OCI-LY1 (cell line): ENCODE measurements around the gene FUBP3.

ENCODE experiments used
- H2AFZ ChIP-seq: fragments of 200-600 bp; sonication (generic), shearing (Covaris generic); 2 replicates; pipeline ENCODE4 v1.6.0; 2014; ENCODE audit warnings: antibody characterized with exemption, mild to moderate bottlenecking, low read length
- H3F3A ChIP-seq: fragments of 200-600 bp; sonication (generic), shearing (Covaris generic); 2 replicates; pipeline ENCODE4 v1.6.0; 2014; ENCODE audit warnings: mild to moderate bottlenecking, antibody characterized with exemption, low read length, moderate library complexity; ENCODE audit not compliant: insufficient read depth
- H3K27ac ChIP-seq: fragments of 200-600 bp; sonication (generic); 2 replicates; pipeline ENCODE4 v1.5.1; 2014; ENCODE audit warnings: low read length, mixed run types, mild to moderate bottlenecking, low read depth; ENCODE audit not compliant: poor library complexity, severe bottlenecking
- H3K27me3 ChIP-seq: fragments of 200-600 bp; sonication (generic); 2 replicates; pipeline ENCODE4 v1.6.0; 2014; ENCODE audit warnings: antibody characterized with exemption, mild to moderate bottlenecking, low read length, moderate library complexity; ENCODE audit not compliant: insufficient read depth
- H3K36me3 ChIP-seq: fragments of 200-600 bp; sonication (generic); 2 replicates; pipeline ENCODE4 v1.6.1; 2014; ENCODE audit warnings: mild to moderate bottlenecking, antibody characterized with exemption, low read length, moderate library complexity, mixed read lengths; ENCODE audit not compliant: insufficient read depth
- H3K4me1 ChIP-seq: fragments of 200-600 bp; sonication (generic); 2 replicates; pipeline ENCODE4 v1.5.1; 2014; ENCODE audit warnings: mild to moderate bottlenecking, low read length, moderate library complexity; ENCODE audit not compliant: insufficient read depth, severe bottlenecking
- H3K4me2 ChIP-seq: fragments of 200-600 bp; sonication (generic), shearing (Covaris generic); 2 replicates; pipeline ENCODE4 v1.6.1; 2014; ENCODE audit warnings: low read length
- H3K4me3 ChIP-seq: fragments of 200-600 bp; sonication (generic); 2 replicates; pipeline ENCODE4 v1.5.1; 2014; ENCODE audit warnings: low read length, low read depth, mild to moderate bottlenecking, mixed read lengths; ENCODE audit not compliant: poor library complexity, severe bottlenecking
- H3K79me2 ChIP-seq: fragments of 200-600 bp; shearing (Covaris generic); 2 replicates; pipeline ENCODE4 v1.6.1; 2016; ENCODE audit warnings: mixed run types, low read length, mixed read lengths; ENCODE audit not compliant: insufficient read depth
- H3K9ac ChIP-seq: fragments of 200-600 bp; sonication (generic), shearing (Covaris generic); 2 replicates; pipeline ENCODE4 v1.6.1; 2014; ENCODE audit warnings: mild to moderate bottlenecking, low read length, mixed read lengths
- H3K9me2 ChIP-seq: fragments of 200-600 bp; sonication (generic), shearing (Covaris generic); 2 replicates; pipeline ENCODE4 v1.6.1; 2014; ENCODE audit warnings: low read depth, mild to moderate bottlenecking, low read length, mixed read lengths
- H3K9me3 ChIP-seq: fragments of 200-600 bp; shearing (Covaris generic); 2 replicates; pipeline ENCODE4 v1.6.1; 2014; ENCODE audit warnings: low read length, mixed read lengths
- H4K20me1 ChIP-seq: fragments of 200-600 bp; sonication (generic), shearing (Covaris generic); 2 replicates; pipeline ENCODE4 v1.6.0; 2016; ENCODE audit warnings: mild to moderate bottlenecking, low read length; ENCODE audit not compliant: insufficient read depth
- EZH2 ChIP-seq: fragments of 200-600 bp; sonication (generic), shearing (Covaris generic); IDR thresholded peaks from 2 replicates; pipeline ENCODE4 v1.8.0; 2017; ENCODE audit warnings: borderline replicate concordance, mixed run types, mild to moderate bottlenecking, antibody characterized with exemption, low read length, moderate library complexity, mixed read lengths
- TF ChIP-seq, protein P1 (sequence below): fragments of 200-600 bp; sonication (generic), shearing (Covaris generic); IDR thresholded peaks from 2 replicates; pipeline ENCODE4 v1.5.1; 2017; ENCODE audit warnings: mild to moderate bottlenecking, antibody characterized with exemption, low read length, moderate library complexity, mixed read lengths

The FUBP3 gene

DNA sequence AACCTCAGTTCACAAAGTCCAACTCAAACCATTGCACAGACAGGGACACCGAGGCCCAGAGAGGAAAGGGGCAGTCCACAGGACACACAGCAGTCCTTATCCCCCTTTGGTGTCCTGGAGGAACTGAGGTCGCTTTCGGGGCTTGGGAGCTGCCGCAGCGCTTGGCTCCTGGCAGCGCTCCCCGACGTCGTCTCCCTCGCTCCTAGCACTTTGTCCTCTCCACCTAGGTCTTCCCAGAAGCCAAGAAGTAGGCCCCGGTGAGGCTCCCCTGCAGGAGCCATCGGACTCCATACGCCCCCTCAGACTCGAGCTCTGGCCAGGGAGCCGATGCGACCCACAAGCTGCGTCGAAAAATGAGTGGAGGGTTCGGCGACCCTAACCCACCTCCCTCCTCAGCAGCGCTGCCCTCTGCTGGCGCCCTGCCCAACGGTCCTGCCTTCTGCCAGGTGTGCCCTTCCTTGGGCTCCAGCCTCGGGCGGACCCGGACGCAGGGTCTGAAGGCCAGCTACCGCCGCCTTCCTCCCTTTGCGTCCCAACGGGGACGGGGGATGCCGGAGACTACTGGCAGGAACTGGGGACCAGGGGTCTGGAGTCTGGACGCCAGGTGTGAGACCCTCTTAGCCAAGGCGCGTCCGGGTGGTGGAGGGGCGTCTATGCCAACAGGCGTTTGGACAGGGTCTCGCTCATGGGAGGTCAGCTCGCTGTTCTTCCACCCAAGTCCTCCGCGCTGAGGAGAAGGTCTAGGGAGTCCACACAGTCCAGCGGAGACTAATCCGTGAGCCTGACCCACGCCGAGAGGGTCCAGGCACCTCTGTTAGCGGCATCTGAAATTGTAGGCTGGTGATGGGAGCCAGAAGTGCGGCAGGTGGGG, 83.0 kb downstream of the FUBP3 start:
- Histone ChIP-seq H3K79me2 (no peaks in the 10 kb centered on the region), H3K9ac (no peak overlapping the region), H2AFZ (no peak overlapping the region), H3F3A (no peaks in the 10 kb centered on the region), H3K4me2 (no peak overlapping the region), H3K27me3 (no peaks in the 10 kb centered on the region), H3K36me3 (no peaks in the 10 kb centered on the region), H4K20me1 (no peaks in the 10 kb centered on the region), H3K9me3 (no peaks in the 10 kb centered on the region), H3K4me1 (no peaks in the 10 kb centered on the region), H3K4me3 (no peak overlapping the region), H3K9me2 (no peaks in the 10 kb centered on the region), H3K27ac (no peak overlapping the region)
- TF ChIP-seq EZH2: no peak
- TF ChIP-seq, protein P1, sequence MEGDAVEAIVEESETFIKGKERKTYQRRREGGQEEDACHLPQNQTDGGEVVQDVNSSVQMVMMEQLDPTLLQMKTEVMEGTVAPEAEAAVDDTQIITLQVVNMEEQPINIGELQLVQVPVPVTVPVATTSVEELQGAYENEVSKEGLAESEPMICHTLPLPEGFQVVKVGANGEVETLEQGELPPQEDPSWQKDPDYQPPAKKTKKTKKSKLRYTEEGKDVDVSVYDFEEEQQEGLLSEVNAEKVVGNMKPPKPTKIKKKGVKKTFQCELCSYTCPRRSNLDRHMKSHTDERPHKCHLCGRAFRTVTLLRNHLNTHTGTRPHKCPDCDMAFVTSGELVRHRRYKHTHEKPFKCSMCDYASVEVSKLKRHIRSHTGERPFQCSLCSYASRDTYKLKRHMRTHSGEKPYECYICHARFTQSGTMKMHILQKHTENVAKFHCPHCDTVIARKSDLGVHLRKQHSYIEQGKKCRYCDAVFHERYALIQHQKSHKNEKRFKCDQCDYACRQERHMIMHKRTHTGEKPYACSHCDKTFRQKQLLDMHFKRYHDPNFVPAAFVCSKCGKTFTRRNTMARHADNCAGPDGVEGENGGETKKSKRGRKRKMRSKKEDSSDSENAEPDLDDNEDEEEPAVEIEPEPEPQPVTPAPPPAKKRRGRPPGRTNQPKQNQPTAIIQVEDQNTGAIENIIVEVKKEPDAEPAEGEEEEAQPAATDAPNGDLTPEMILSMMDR: no peak; the same call in 1 of the 2 replicates

DNA sequence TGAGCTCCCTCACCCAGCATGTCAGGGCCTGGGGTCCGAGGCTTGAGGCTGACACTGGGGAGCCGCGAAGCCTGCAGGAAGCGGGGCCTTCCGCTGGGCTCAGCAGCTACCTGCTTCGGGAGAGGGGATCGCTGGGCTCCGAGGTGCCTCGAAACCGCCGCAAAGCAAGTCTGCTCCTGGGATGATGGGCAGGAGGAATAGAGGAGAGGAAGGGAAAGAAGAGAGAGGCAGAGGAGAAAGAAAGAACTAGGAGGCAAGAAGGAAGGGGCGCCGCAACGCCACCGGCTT, 83.5 kb downstream of the FUBP3 start:
- Histone ChIP-seq H3K36me3 (no peaks in the 10 kb centered on the region), H3K27me3 (no peaks in the 10 kb centered on the region), H3K4me1 (no peaks in the 10 kb centered on the region), H3K27ac (no peak overlapping the region), H3K4me2 (no peak overlapping the region), H3K79me2 (no peaks in the 10 kb centered on the region), H2AFZ (no peak overlapping the region), H3K9me2 (no peaks in the 10 kb centered on the region), H3K9ac (no peak overlapping the region), H3F3A (no peaks in the 10 kb centered on the region), H4K20me1 (no peaks in the 10 kb centered on the region), H3K9me3 (no peaks in the 10 kb centered on the region), H3K4me3 (no peak overlapping the region)
- no peak for TF ChIP-seq EZH2
- TF ChIP-seq, protein P1: no peak

DNA sequence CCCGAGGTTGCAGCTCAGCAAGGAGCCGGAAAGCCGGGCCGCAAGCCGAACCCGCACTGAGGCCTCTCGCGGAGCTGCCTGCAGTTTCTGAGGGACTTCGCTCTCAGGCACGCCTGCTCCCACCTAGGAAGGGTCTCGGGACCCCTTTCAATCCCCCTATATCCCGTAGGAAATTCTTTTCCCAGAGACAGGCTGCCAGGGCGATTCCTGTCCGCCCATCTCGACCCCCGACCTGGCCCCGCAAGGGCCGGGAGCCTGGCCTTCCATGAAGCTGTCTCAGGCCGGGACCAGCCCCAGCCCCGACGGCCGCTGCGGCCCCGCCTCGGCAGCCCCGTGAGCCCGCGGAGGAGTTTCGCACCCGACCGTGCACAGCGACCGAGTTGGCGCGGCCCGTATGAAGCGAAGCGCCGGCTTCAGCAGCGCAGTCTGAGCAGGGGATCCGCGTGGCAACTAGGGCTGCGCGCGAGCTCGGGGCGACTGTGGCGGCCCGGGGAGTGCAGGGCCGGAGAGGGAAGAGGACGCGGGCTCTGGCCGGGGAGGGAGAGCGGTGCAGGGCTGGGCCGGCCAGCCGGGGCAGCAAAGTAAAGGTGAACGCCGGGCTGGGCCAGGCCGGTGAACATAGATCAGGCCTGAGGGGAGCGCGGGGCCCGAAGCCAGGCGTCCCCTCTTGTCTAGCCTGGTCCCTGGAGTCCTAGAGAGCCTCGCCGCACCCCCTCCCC, 84.0 kb downstream of the FUBP3 start:
- no peaks in the 10 kb centered on the region for H4K20me1 ChIP-seq
- no peak overlapping the region for H3K4me2 ChIP-seq
- no peaks in the 10 kb centered on the region for H3K4me1 ChIP-seq
- no peaks in the 10 kb centered on the region for H3K27me3 ChIP-seq
- no peak overlapping the region for H3K4me3 ChIP-seq
- H3F3A ChIP-seq: no peaks in the 10 kb centered on the region
- no peak overlapping the region for H2AFZ ChIP-seq
- no peaks in the 10 kb centered on the region for H3K79me2 ChIP-seq
- no peak for TF ChIP-seq EZH2
- TF ChIP-seq, protein P1: no peak
- no peaks in the 10 kb centered on the region for H3K36me3 ChIP-seq
- no peak overlapping the region for H3K27ac ChIP-seq
- no peaks in the 10 kb centered on the region for H3K9me3 ChIP-seq
- H3K9ac ChIP-seq: no peak overlapping the region
- H3K9me2 ChIP-seq: no peaks in the 10 kb centered on the region
